Measurements from ENCODE around the gene ASRGL1. TPM values are rescaled to one million over a fixed set of nuclear protein-coding genes. Genes with fewer than 3 reads are reported as not detected.

The ASRGL1 gene
- total RNA-seq, 2 experiments from 2014 or later = 9.2 to 10.2 TPM

- Histone ChIP-seq H3K4me2 (ENCODE audit: low read length) (no peak overlapping the region), H3K79me2 (ENCODE audit: insufficient read depth, low read depth, low read length) (no peaks in the 10 kb centered on the region), H3K36me3 (ENCODE audit: insufficient read depth, low read length) (no peaks in the 10 kb centered on the region), H2AFZ (ENCODE audit: low read length) (no peak overlapping the region), H3K9me2 (ENCODE audit: insufficient read depth, low read length) (no peaks in the 10 kb centered on the region), H3K9me3 (ENCODE audit: low read length) (no peaks in the 10 kb centered on the region), H4K20me1 (ENCODE audit: insufficient read depth, low read length) (no peaks in the 10 kb centered on the region), H3K4me3 (ENCODE audit: low read depth, low read length, poor library complexity, severe bottlenecking) (no peak overlapping the region), H3K27ac (ENCODE audit: low read depth, low read length, poor library complexity, severe bottlenecking) (no peak overlapping the region), H3K4me1 (ENCODE audit: insufficient read depth, low read length, poor library complexity, severe bottlenecking) (no peaks in the 10 kb centered on the region)
- DNase-seq (ENCODE audit: low spot score) = no peak
- ChIA-PET CTCF (ENCODE audit: unreplicated experiment) (no interaction called here), POLR2A (interaction anchor here (0.6 kb wide), 1 partner anchor 38 kb away, joined by 3 read pairs; no protein-coding TSS in a partner anchor)
- TF ChIP-seq EZH2phosphoT487 (IDR thresholded peaks at IDR 0.05; ENCODE audit: borderline replicate concordance, low read depth, low read length) (no peak), CTCF (conservative IDR thresholded peaks at IDR 0.05; ENCODE audit: low read length) (no peak)
- no TSS peak for BruUV-seq (replicated peaks)
- intact Hi-C loops (cut with micrococcal nuclease; ENCODE audit: unreplicated experiment) = no loop called here
These were observed 62.1 kb downstream of the ASRGL1 start for GRCh38 chr11:62399172-62399877.

- Histone ChIP-seq H3K4me2 (ENCODE audit: low read length) (no peak overlapping the region), H2AFZ (ENCODE audit: low read length) (no peak overlapping the region), H3K4me3 (ENCODE audit: low read depth, low read length, poor library complexity, severe bottlenecking) (no peak overlapping the region), H3K9me3 (ENCODE audit: low read length) (no peaks in the 10 kb centered on the region), H4K20me1 (ENCODE audit: insufficient read depth, low read length) (no peaks in the 10 kb centered on the region), H3K9me2 (ENCODE audit: insufficient read depth, low read length) (no peaks in the 10 kb centered on the region), H3K4me1 (ENCODE audit: insufficient read depth, low read length, poor library complexity, severe bottlenecking) (no peaks in the 10 kb centered on the region), H3K27ac (ENCODE audit: low read depth, low read length, poor library complexity, severe bottlenecking) (no peak overlapping the region), H3K79me2 (ENCODE audit: insufficient read depth, low read depth, low read length) (no peaks in the 10 kb centered on the region), H3K36me3 (ENCODE audit: insufficient read depth, low read length) (no peaks in the 10 kb centered on the region)
- ChIA-PET CTCF (ENCODE audit: unreplicated experiment) (no interaction called here), POLR2A (no interaction called here)
- intact Hi-C loops (cut with micrococcal nuclease; ENCODE audit: unreplicated experiment) = no loop called here
- TF ChIP-seq EZH2phosphoT487 (IDR thresholded peaks at IDR 0.05; ENCODE audit: borderline replicate concordance, low read depth, low read length) = no peak
- no peak for TF ChIP-seq CTCF (conservative IDR thresholded peaks at IDR 0.05; ENCODE audit: low read length)
- no TSS peak for BruUV-seq (replicated peaks)
- DNase-seq (ENCODE audit: low spot score) = no peak
These were observed 62.6 kb downstream of the ASRGL1 start for GRCh38 chr11:62399878-62400266.

- no TSS peak for BruUV-seq (replicated peaks)
- DNase-seq (ENCODE audit: low spot score) = no peak
- TF ChIP-seq EZH2phosphoT487 (IDR thresholded peaks at IDR 0.05; ENCODE audit: borderline replicate concordance, low read depth, low read length) (no peak), CTCF (conservative IDR thresholded peaks at IDR 0.05; ENCODE audit: low read length) (no peak)
- Histone ChIP-seq H2AFZ (ENCODE audit: low read length) (no peak overlapping the region), H3K4me1 (ENCODE audit: insufficient read depth, low read length, poor library complexity, severe bottlenecking) (no peaks in the 10 kb centered on the region), H3K9me3 (ENCODE audit: low read length) (no peaks in the 10 kb centered on the region), H4K20me1 (ENCODE audit: insufficient read depth, low read length) (no peaks in the 10 kb centered on the region), H3K9me2 (ENCODE audit: insufficient read depth, low read length) (no peaks in the 10 kb centered on the region), H3K4me3 (ENCODE audit: low read depth, low read length, poor library complexity, severe bottlenecking) (no peak overlapping the region), H3K4me2 (ENCODE audit: low read length) (no peak overlapping the region), H3K36me3 (ENCODE audit: insufficient read depth, low read length) (no peaks in the 10 kb centered on the region), H3K79me2 (ENCODE audit: insufficient read depth, low read depth, low read length) (no peaks in the 10 kb centered on the region), H3K27ac (ENCODE audit: low read depth, low read length, poor library complexity, severe bottlenecking) (no peak overlapping the region)
- ChIA-PET POLR2A (no interaction called here), CTCF (ENCODE audit: unreplicated experiment) (no interaction called here)
- intact Hi-C loops (cut with micrococcal nuclease; ENCODE audit: unreplicated experiment) = no loop called here
These were observed 63.0 kb downstream of the ASRGL1 start for GRCh38 chr11:62400281-62400680.

All from OCI-LY7 (cell line).